ENCODE data around the gene UBQLN3.

DNA sequence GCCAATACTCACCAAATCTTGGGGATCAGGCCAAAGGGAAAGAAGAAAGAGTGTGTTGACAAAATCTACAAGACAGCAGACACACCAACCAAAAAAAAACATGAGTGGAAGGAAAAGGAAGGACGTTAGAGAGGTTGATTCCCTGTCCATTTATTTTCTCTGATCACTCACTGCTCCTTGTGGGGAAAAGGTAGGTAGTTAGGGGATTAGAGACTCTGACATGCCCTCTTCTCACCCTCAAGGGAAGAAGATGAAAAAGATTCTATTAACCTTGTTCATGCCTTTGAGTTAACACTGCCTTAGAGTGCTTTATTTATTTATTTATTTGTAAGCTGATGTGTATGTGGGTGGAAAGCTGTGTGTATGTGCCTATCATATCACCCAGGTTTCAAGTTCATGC, 38.7 kb upstream of the UBQLN3 start, which contains the start of gene OR52H1:
- TF ChIP-seq, protein P1, sequence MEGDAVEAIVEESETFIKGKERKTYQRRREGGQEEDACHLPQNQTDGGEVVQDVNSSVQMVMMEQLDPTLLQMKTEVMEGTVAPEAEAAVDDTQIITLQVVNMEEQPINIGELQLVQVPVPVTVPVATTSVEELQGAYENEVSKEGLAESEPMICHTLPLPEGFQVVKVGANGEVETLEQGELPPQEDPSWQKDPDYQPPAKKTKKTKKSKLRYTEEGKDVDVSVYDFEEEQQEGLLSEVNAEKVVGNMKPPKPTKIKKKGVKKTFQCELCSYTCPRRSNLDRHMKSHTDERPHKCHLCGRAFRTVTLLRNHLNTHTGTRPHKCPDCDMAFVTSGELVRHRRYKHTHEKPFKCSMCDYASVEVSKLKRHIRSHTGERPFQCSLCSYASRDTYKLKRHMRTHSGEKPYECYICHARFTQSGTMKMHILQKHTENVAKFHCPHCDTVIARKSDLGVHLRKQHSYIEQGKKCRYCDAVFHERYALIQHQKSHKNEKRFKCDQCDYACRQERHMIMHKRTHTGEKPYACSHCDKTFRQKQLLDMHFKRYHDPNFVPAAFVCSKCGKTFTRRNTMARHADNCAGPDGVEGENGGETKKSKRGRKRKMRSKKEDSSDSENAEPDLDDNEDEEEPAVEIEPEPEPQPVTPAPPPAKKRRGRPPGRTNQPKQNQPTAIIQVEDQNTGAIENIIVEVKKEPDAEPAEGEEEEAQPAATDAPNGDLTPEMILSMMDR (IDR thresholded peaks at IDR 0.05) = no peak
- TF ChIP-seq EP300 (IDR thresholded peaks at IDR 0.05; ENCODE audit: low read depth) (no peak), POLR2A (IDR thresholded peaks at IDR 0.05) (no peak)
